Suprapubic skin (tissue), 3 donors: ENCODE data around the gene FES.

Experiments
- POLR2AphosphoS5 ChIP-seq, 3 donors: sonication (generic); formaldehyde crosslinking; IDR thresholded peaks; one replicate each; pipeline ENCODE4 v1.6.1; 2017; ENCODE audit warnings: antibody characterized with exemption in 3 of 3
- TF ChIP-seq, protein P1 (sequence below), 2 donors: fragments of 200-600 bp in 1 of 2; fragments of 450-650 bp in 1 of 2; sonication (generic) in 1 of 2; IDR thresholded peaks; one replicate each; pipeline ENCODE4 v1.5.1; 2016 to 2019; ENCODE audit warnings: antibody characterized with exemption in 2 of 2, mild to moderate bottlenecking in 1 of 2, moderate library complexity in 1 of 2

DNA sequence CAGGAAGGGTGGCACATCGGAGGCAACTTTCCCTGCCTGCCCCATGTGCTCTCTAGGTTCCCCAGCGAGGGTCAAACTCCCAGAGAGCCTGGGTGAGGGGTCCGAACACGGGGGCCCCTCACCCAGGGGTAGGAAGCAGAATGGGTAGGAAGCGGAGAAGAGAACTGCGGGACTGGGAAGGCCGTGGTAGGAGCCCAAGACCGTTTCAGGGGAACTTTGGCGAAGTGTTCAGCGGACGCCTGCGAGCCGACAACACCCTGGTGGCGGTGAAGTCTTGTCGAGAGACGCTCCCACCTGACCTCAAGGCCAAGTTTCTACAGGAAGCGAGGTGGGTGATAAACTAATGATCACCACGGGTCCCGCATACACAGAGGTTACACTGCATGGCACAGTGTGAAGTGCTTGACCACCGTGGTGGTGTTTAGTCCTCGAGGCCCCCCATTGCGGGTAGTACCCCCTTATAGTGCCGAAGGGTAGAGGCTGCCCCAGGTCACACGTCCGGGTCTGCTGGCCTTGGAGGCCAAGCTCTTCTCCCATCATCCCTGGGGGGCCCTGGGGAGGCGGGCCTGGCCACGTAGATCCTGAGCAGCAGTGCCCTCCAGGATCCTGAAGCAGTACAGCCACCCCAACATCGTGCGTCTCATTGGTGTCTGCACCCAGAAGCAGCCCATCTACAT is 8.3 kb downstream of the FES start:
- TF ChIP-seq, protein P1, sequence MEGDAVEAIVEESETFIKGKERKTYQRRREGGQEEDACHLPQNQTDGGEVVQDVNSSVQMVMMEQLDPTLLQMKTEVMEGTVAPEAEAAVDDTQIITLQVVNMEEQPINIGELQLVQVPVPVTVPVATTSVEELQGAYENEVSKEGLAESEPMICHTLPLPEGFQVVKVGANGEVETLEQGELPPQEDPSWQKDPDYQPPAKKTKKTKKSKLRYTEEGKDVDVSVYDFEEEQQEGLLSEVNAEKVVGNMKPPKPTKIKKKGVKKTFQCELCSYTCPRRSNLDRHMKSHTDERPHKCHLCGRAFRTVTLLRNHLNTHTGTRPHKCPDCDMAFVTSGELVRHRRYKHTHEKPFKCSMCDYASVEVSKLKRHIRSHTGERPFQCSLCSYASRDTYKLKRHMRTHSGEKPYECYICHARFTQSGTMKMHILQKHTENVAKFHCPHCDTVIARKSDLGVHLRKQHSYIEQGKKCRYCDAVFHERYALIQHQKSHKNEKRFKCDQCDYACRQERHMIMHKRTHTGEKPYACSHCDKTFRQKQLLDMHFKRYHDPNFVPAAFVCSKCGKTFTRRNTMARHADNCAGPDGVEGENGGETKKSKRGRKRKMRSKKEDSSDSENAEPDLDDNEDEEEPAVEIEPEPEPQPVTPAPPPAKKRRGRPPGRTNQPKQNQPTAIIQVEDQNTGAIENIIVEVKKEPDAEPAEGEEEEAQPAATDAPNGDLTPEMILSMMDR (IDR thresholded peaks at IDR 0.05) = no peak
- no peak for TF ChIP-seq POLR2AphosphoS5 (IDR thresholded peaks at IDR 0.05)
